GF-D8 (cell line): ENCODE results near the gene HLA-G.
"Not testable (repeated sequence)": the region's sequence is repeated elsewhere in the genome, so short reads cannot be mapped to it uniquely, and the experiment has no call there.

ENCODE experiments used
- DNase-seq: peaks from one replicate; lab custom pipeline; 2025; lab: John Stamatoyannopoulos, UW

Gene HLA-G

GRCh38 chr6:29827579-29828470 lies at the start of gene HLA-G:
Gene HLA-G (plus strand): TSS chr6:29827825. CDS start chr6:29827845, 20 bp downstream.
- no peak for DNase-seq

DNA sequence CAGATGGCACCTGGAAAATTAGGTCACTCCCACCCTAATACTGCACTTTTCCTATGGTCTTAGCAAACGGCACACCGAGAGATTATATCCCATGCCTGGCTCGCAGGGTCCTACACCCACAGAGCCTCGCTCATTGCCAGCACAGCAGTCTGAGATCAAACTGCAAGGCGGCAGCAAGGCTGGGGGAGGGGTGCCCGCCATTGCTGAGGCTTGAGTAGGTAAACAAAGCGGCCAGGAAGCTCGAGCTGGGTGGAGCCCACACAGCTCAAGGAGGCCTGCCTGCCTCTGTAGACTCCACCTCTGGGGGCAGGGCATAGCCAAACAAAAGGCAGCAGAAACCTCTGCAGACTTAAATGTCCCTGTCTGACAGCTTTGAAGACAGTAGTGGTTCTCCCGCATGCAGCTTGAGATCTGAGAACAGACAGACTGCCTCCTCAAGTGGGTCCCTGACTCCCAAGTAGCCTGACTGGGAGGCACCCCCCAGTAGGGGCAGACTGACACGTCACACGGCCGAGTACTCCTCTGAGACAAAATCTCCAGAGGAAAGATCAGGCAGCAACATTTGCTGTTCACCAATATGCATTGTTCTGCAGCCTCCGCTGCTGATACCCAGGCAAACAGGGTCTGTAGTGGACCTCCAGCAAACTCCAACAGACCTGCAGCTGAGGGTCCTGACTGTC lies 47.5 kb upstream of the HLA-G start:
- not testable (repeated sequence) for DNase-seq

- no peak for DNase-seq
Measured at GRCh38 chr6:29789176-29789575, 38.4 kb upstream of the HLA-G start.

DNA sequence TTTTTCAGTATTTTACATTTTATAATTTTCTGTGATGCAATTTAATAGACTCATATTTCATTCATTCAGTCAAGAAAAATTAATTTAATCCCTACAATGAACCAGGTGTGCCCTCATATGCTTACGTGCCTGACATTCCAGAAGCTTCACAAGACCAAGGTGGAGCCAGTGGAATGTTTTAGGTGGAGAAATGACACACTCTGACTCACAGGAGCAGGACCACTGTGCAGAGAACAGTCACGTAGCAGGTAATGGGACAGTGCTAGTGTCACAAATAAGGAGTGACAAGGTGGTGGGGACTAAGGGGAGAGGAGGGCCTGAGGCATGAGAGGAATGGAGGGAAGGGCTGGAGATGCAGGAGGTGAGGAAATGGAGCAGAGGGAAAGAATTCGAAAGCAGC lies 37.0 kb upstream of the HLA-G start:
- no peak for DNase-seq

DNA sequence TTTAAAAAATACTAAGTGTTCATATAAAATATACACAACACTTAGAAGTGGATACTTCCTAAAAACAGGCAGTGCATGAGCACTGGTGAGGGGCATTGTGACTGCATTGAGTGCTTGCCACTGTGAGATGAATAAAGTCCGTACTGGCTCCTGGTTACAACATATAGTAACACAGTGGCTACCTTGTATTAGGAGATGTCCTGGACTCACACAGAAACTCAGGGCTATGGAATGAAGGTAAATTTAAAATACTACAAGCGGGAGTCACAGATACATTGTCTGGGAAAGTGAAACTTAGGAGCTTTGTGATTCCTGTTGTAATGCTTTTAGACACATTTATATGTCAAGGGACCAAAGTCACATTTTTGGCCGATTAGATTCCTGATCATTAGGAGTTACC lies 36.5 kb upstream of the HLA-G start:
- DNase-seq = no peak

- no peak for DNase-seq
Measured at GRCh38 chr6:29791786-29792122, 35.9 kb upstream of the HLA-G start.

- no peak for DNase-seq
Measured at GRCh38 chr6:29792123-29793035, 35.2 kb upstream of the HLA-G start.

GRCh38 chr6:29793036-29793356 lies 34.6 kb upstream of the HLA-G start:
- DNase-seq = no peak

- no peak for DNase-seq
Measured at GRCh38 chr6:29793796-29794195, 33.8 kb upstream of the HLA-G start.

- DNase-seq = no peak
Measured at GRCh38 chr6:29796026-29796425, 31.6 kb upstream of the HLA-G start.

GRCh38 chr6:29797135-29797534 lies 30.5 kb upstream of the HLA-G start:
- DNase-seq = no peak

- no peak for DNase-seq
Measured at GRCh38 chr6:29797966-29798365, 29.7 kb upstream of the HLA-G start.

GRCh38 chr6:29800254-29800653 lies 27.4 kb upstream of the HLA-G start:
- no peak for DNase-seq

- DNase-seq = no peak
Measured at GRCh38 chr6:29806387-29806786, 21.2 kb upstream of the HLA-G start.

DNA sequence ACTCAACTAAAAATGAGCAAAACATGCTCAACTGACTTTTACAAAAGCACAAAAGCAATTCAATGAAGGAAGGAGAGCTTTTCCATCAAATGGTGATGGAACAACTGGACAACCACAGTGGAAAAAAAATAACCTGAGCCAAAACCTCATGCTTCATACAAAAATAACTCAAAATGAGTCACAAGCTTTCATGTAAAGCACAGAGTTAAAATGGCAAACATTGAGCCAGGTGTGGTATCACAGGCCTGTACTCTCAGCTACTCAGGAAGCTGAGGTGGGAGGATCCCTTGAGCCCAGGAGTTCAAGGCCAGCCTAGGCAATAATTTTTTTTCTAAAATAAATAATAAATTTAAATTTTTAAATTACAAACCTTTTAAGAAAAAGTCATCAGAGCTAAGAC lies 18.4 kb upstream of the HLA-G start:
- DNase-seq = no peak

DNA sequence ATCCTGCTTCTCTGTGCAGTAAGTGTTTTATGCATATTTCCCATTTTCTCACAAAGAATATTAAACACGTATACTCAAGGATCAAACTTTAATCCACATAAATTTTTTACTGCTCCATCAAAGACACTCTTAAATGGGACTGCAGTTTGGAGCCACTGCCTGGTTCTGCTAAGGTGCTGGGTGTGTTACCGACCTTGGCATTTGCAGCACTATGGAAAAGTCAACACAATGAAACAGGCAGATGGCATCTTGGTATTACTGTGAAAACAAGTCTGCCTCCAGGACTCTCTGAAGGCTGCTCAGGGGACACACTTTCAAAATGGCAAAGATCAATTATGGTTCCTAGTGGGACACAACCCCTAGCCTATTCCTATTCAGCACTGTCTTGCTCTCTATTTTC lies 17.3 kb upstream of the HLA-G start:
- DNase-seq = no peak

- no peak for DNase-seq
Measured at GRCh38 chr6:29811377-29811776, 16.2 kb upstream of the HLA-G start.

DNA sequence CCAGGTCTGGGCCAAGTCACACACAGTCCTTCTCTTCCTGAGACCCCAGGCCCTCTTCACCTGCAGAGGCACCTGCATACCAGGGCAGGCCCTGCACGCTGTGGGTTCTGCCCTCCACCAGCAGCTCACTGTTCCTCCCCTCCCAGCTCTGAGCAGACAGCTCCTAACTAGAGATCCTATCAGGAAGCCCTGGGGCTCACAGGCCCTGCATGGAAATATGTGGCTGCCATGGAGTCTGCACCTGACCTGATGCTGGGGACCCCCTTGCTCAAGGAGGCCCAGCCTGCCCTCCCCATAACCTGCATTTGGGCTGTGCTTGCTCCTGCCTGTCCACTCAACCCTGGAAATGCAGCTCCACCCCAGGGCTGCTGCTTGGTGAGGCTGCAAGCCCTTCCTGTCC lies 14.6 kb upstream of the HLA-G start:
- no peak for DNase-seq

DNA sequence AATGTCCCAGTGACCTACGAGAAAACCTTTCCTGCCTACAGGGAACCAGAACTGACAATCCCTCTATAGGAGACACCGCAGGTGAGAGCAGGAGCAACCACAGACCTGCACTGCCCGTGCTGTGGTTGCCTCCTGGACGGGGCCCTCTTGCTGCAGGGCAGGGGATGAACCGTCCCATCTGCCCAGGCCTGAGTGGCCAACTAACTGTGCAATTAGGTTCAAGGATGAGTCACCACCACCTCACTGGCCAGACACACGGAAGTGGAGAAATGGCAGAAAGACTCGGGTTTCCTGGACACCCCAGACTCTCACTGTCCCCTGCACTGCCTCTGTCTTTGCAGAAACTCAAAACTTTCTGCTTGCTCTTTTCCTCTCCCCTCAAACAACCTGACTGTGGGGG lies 13.8 kb upstream of the HLA-G start:
- no peak for DNase-seq

- no peak for DNase-seq
Measured at GRCh38 chr6:29814379-29815117, 13.1 kb upstream of the HLA-G start.

DNA sequence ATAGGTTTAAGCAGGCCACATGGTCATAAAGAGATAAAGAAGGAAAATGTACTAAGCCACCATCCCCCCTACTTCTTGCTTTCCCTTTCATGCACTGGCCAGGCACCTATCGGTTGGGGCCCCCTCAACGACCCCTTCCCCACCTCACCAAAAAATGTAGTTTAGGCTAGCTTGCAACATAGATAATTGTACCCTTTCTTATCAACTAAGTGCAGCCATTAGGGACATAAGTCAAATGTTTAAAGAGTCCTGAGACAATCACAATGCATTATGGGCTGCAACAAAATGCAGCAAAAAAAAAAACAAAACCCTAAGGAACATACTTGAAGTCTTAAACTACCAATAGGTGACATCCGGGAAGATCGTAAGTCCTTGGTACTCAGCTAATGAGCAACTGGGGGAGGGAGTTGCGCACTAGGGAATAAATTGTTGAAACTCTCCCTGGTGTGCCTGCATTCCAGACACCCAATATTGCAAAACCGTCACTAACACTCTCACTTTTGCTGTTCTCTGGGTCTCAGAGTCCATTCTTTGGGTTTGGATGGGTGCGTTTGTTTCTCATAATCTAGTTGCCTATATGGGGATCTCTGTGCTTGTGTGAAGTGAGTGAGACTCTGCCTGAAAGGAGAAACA lies 12.4 kb upstream of the HLA-G start:
- no peak for DNase-seq

- no peak for DNase-seq
Measured at GRCh38 chr6:29816030-29816429, 11.6 kb upstream of the HLA-G start.
